Measurements from ENCODE around the gene TIAM2. TPM values are rescaled to one million over a fixed set of nuclear protein-coding genes. Genes with fewer than 3 reads are reported as not detected.
"Not testable (repeated sequence)": the region's sequence is repeated elsewhere in the genome, so short reads cannot be mapped to it uniquely, and the experiment has no call there.

Gene TIAM2
- polyA plus RNA-seq, 1 experiment = 12.6 TPM

- Histone ChIP-seq H3K4me3 (ENCODE audit: low read depth, low read length) (no peak overlapping the region), H3K27me3 (ENCODE audit: control insufficient read depth, insufficient read depth, low read length) (no peaks in the 10 kb centered on the region), H3K27ac (ENCODE audit: low read depth, low read length) (peak overlapping the region; percentile 47), H3K9me3 (ENCODE audit: control insufficient read depth, insufficient read depth, low read length) (no peaks in the 10 kb centered on the region; the same call in 1 of the 2 replicates)
- ChIA-PET POLR2A (interaction anchor here (0.6 kb wide), 1 partner anchor 132 kb away, joined by 3 read pairs; no protein-coding TSS in a partner anchor), CTCF (no interaction called here)
- peak; percentile 55 for DNase-seq (ENCODE audit: low read depth, low spot score)
- TF ChIP-seq, protein P1, sequence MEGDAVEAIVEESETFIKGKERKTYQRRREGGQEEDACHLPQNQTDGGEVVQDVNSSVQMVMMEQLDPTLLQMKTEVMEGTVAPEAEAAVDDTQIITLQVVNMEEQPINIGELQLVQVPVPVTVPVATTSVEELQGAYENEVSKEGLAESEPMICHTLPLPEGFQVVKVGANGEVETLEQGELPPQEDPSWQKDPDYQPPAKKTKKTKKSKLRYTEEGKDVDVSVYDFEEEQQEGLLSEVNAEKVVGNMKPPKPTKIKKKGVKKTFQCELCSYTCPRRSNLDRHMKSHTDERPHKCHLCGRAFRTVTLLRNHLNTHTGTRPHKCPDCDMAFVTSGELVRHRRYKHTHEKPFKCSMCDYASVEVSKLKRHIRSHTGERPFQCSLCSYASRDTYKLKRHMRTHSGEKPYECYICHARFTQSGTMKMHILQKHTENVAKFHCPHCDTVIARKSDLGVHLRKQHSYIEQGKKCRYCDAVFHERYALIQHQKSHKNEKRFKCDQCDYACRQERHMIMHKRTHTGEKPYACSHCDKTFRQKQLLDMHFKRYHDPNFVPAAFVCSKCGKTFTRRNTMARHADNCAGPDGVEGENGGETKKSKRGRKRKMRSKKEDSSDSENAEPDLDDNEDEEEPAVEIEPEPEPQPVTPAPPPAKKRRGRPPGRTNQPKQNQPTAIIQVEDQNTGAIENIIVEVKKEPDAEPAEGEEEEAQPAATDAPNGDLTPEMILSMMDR (IDR thresholded peaks at IDR 0.05; ENCODE audit: low read depth, low read length) = no peak
Observed at GRCh38 chr6:154962753-154963152, 32.4 kb upstream of the TIAM2 start.

- H3K27me3 ChIP-seq (ENCODE audit: control insufficient read depth, insufficient read depth, low read length); H3K4me3 ChIP-seq (ENCODE audit: low read depth, low read length); POLR2A ChIA-PET; H3K9me3 ChIP-seq (ENCODE audit: control insufficient read depth, insufficient read depth, low read length); H3K27ac ChIP-seq (ENCODE audit: low read depth, low read length); DNase-seq (ENCODE audit: low read depth, low spot score): not testable (repeated sequence)
- CTCF ChIA-PET = interaction anchor here (1.7 kb wide), 1 partner anchor 98 kb away, joined by 4 read pairs; no protein-coding TSS in a partner anchor
Observed at GRCh38 chr6:154966065-154966770, 28.9 kb upstream of the TIAM2 start.

GRCh38 chr6:154969796-154970195 lies 25.3 kb upstream of the TIAM2 start:
- CTCF ChIA-PET = interaction anchor here (1.0 kb wide), 1 partner anchor 295 kb away, joined by 3 read pairs; no protein-coding TSS in a partner anchor

DNA sequence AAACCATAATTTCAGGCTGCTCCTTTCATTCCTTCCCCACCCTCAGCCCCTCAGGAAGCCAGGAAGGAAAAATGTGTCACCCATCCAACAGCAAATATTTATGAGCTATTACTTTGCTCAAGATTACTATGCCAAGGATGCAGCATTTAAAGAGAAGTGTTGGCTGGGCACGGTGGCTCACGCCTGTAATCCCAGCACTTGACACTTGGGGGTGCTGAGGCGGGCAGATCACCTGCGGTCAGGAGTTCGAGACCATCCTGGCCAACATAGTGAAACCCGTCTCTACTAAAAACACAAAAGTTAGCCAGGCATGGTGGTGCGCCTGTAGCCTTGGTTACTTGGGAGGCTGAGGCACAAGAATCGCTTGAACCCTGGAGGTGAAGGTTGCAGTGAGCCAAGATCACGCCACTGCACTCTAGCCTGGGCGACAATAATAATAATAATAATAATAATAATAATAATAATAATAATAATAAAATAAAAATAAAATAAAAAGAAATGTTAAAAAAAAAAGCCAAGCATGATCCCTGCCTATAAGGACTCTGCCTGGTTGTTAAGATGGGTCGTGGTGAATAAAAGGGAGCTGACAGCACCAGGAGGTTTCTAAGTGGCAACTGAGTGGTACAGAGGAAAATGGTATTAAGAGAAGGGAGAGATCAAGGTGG lies 20.5 kb upstream of the TIAM2 start:
- Histone ChIP-seq H3K27ac (ENCODE audit: low read depth, low read length) (no peak overlapping the region), H3K9me3 (ENCODE audit: control insufficient read depth, insufficient read depth, low read length) (no peaks in the 10 kb centered on the region), H3K4me3 (ENCODE audit: low read depth, low read length) (no peak overlapping the region), H3K27me3 (ENCODE audit: control insufficient read depth, insufficient read depth, low read length) (no peaks in the 10 kb centered on the region)
- DNase-seq (ENCODE audit: low read depth, low spot score) = no peak
- ChIA-PET POLR2A (no interaction called here), CTCF (no interaction called here)
- TF ChIP-seq, protein P1 (IDR thresholded peaks at IDR 0.05; ENCODE audit: low read depth, low read length) = 0 out of 2 replicates have a peak, but pooled peaks have one; percentile 3

More at GRCh38 chr6:154969796-154970195, 25.3 kb upstream of the TIAM2 start:
- H3K27me3 ChIP-seq (ENCODE audit: control insufficient read depth, insufficient read depth, low read length) = no peaks in the 10 kb centered on the region
- H3K9me3 ChIP-seq (ENCODE audit: control insufficient read depth, insufficient read depth, low read length) = no peaks in the 10 kb centered on the region; the same call in 1 of the 2 replicates
- TF ChIP-seq, protein P1 (IDR thresholded peaks at IDR 0.05; ENCODE audit: low read depth, low read length) = no peak
- H3K27ac ChIP-seq (ENCODE audit: low read depth, low read length) = no peak overlapping the region
- DNase-seq (ENCODE audit: low read depth, low spot score) = no peak
- POLR2A ChIA-PET = no interaction called here
- no peak overlapping the region for H3K4me3 ChIP-seq (ENCODE audit: low read depth, low read length)

GRCh38 chr6:154977588-154977987 lies 17.5 kb upstream of the TIAM2 start:
- Histone ChIP-seq H3K9me3 (ENCODE audit: control insufficient read depth, insufficient read depth, low read length) (no peaks in the 10 kb centered on the region), H3K27me3 (ENCODE audit: control insufficient read depth, insufficient read depth, low read length) (no peaks in the 10 kb centered on the region), H3K4me3 (ENCODE audit: low read depth, low read length) (no peak overlapping the region), H3K27ac (ENCODE audit: low read depth, low read length) (no peak overlapping the region)
- TF ChIP-seq, protein P1 (IDR thresholded peaks at IDR 0.05; ENCODE audit: low read depth, low read length) = no peak
- ChIA-PET CTCF (no interaction called here), POLR2A (no interaction called here)
- DNase-seq (ENCODE audit: low read depth, low spot score) = no peak
